Forelimb muscle (tissue), 1 donor: ENCODE data around the gene RCOR1. TPM values are rescaled to one million over a fixed set of nuclear protein-coding genes. Genes with fewer than 3 reads are reported as not detected.
"Not testable (repeated sequence)": the region's sequence is repeated elsewhere in the genome, so short reads cannot be mapped to it uniquely, and the experiment has no call there.

Experiments used
- DNase-seq: peaks from one replicate; pipeline ENCODE4 v3.0.0-alpha.2; 2013; ENCODE audit warnings: low read depth
- polyA plus RNA-seq: library from polyadenylated mRNA; unstranded; fragments of 120-200 nt; gene quantifications from one replicate; pipeline ENCODE4 v1.2.1, GENCODE V29; 2013; ENCODE audit not compliant: insufficient read length

The RCOR1 gene
- polyA plus RNA-seq, 1 donor, result 23.6 TPM

DNA sequence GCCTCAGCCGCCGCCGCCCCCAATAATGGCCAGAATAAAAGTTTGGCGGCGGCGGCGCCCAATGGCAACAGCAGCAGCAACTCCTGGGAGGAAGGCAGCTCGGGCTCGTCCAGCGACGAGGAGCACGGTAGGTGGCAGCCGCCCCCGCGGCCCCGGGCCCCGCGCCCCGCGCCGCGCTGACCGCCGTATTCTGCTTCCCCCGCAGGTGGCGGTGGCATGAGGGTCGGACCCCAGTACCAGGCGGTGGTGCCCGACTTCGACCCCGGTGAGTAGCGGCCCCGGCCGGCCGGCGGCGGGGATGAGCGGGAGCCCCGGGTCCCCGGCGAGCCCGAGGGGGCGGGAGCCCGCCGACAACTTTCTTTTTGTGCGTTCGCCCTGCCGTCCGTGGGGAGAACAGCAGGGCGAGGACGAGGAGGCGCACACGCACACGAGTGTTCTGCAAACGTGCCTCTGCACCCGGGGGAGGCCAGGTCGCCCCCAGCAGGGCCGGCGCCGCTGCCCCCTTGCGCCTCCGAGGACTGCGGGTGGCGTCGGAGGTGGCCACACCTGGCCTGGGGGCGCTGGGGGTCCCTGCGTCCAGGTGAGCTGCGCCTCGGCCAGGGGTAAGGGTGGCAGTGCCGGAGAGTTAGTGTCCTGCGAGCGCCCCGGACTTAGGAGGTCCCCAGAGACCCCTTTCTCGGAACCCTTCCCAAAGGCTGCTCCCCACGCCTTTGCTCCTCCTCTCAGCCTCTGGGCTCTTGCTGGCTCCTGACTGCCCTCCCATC lies 794 bp downstream of the RCOR1 start:
- DNase-seq, result no peak

DNA sequence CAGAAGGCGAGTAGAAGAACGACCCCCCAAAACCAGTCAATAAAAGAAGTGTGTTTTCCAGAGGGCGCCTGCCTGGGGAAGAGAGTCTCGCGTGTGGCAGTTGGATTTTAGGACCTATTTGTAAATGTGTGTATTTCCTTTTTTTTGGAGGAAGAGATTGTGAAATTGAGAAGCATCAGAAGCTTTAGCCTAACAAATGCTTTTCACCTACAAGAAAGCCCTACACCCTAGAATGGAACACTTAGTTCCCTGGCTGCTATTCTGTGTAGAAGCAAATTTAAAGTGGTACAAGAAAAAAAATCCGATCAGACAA lies 1.3 kb downstream of the RCOR1 start:
- DNase-seq, result no peak

DNA sequence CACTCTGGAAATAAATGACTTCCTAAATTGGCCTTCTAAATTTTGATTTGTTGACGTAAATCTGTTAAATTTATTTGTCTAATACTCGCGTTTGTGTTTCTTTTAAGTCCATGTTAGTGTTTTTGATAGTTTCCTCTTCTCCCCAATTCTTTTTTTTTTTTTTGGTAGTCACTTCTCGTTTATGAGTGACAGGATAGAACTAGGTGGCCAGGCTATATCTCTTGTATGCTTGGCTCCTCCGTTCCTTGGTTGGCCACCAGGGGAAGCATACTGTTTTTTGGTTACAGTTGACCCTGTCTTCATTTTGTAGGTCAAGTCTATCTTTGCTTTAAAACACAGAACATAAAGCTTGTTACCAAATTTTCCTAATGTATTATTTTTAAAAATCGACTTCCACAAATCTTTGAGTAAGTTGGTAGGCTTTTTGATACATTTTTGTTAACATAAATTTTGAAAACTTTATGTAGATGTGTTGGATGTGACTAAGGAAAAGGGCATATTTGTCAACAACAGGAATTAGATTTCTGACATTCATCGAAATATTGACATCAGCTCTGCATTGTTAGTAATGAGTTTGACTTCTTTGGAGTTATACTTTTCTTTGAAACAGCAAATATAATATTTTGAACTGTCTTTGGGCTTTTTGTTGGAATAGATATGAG lies 2.2 kb downstream of the RCOR1 start:
- DNase-seq, result no peak

DNA sequence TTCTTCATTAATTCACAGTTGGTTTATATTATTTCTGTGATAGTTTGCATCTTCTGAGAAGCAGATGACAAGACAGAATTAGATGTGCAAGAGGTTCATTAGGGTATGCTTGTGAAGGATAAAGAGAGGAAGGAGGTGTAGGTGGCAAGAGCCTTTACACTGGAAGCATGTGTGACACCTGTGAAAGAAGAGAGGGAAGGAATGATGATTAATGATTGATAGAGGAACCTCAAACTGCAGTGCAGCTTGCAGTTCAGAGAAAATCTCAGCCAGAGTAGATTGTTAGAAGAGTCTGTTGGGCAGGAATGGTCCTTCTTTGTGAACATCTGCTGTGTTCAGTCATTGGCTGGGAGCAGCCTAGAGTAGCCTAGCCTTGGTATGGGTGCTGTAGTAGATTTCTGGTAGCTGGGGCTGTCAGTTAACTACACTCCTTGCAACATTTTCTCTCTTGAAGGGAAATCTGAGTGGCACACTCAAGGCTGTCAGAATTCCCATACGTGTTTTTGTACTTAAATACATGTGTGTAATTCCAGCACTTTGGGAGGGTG lies 9.0 kb downstream of the RCOR1 start:
- no peak for DNase-seq

DNA sequence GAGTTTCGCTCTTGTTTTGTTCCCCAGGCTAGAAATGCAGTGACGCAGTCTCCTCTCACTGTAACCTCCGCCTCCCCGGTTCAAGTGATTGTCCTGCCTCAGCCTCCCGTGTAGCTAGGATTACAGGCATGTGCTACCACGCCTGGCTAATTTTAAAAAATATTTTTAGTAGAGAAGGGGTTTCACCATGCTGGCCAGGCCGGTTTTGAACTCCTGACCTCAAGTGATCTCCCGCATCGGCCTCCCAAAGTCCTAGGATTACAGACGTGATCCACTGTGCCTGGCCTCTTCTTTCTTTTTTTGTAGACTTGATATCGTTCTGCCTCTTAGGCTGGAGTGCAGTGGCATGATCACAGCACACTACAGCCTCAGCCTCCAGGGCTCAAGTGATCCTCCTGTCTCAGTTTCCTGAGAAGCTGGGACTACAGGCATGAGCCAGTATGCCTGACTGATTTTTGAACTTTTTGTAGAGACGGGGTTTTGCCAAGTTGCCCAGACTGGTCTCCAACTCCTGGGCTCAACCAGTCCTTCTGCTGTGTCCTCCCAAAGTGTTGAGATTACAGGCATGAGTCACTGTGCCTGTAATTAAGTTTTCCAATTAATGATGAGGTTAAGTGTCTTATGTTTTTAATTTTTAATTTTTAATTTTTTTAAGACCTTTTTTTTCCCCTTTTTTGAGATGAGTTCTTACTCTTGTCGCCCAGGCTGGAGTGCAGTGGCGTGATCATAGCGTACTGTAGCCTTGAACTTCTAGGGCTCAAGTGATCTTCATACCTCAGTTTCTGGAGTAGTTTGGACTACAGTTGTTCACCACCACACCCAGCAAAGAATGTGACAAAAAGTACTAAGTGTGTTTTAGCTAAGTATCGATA lies 10.2 kb downstream of the RCOR1 start:
- no peak for DNase-seq

DNA sequence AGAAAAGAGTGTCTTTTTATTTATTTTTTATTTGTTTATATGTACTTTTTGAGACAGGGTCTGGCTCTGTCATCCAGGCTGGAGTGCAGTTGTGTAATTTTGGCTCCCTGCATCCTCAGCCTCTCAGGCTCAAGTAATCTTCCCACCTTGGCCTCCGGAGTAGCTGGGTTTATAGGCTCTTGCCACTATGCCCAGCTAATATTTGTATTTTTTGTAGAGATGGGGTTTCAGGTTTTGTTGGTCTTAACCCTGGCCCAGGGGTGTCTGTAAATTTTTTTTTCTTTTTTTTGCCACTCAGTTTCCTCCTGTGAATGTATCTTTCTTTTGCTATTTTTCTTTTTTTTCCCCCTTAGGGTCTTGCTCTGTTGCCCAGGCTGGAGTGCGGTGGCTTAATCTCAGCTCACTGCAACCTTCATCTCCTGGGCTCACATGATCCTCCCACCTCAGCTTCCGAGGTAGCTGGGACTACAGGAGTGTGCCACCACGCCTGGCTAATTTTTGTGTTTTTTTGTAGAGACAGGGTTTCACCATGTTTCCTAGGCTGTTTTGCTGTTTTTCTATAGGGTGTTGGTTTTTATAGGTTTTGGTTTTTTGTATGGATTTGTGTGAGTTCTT lies 11.0 kb downstream of the RCOR1 start:
- DNase-seq, result no peak

DNA sequence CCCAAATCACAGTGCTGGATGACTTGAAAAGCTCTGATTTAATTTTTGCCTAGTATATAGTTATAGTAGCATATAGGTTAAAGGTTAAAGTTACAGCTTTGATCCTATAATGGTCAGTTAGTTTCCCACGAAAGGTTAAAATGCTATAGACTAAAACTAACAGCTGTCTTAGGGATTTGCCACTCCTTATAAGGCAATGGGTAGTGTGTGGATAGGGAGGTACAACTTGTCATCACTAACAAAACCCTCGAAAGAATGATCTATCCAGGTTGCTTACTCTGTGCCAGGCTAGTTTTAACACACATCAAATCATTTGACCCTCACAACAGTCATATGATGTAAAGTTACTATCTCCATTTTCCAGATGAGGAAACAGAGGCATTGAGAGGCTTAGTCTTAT lies 11.7 kb downstream of the RCOR1 start:
- no peak for DNase-seq

DNA sequence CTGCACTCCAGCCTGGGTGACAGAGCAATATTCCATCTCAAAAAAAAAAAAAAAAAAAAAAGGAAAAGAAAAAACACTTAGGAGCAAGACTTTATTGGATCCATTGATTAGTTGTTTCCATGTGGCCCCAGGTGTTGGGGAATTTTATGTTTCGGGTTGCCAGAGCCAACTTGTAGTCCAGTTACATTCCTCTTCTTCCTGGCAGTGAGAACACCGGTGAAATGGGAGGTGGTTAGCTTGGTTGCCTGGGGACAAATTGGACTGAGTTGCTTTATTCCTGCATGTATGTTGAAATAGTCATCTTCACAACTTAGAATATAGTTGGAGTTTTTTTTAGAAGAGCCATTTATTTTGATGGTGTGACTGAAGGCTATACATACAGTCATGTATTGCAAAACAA lies 12.6 kb downstream of the RCOR1 start:
- no peak for DNase-seq

DNA sequence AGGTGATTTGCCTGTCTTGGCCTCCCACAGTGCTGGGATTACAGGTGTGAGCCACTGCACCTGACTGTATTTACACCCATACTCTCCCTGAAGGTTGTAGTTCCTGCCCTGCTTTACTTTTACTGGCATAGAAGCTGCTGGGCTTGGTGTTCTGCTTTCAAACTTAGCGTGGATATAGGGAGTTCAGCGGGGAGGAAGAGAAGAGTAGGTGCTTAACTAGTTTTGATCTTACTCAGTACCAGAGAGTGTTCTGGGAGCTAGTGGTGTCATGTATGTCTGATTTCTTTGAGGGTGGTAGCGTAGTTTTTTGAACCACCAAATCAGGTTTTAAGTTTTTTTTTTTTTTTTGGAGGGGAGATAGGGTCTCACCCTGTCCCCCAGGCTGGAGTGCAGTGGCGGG lies 13.8 kb downstream of the RCOR1 start:
- no peak for DNase-seq

DNA sequence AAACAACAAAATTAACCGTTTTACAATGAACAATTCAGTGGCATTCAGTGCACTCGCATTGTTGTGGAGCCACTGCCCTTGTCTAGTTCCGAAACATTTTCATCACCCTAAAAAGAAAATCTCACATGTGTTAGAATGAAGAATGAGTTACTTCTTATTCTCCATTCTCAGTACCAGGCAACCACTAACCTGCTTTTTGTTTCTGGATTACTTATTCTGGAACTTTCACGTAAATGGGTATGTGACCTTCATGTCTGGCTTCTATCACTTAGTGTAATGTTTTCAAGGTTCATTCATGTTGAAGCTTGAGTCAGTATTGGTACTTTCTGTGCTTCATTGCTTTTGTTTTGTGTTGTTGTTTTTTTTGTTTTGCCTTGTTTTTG lies 15.6 kb downstream of the RCOR1 start:
- no peak for DNase-seq

DNA sequence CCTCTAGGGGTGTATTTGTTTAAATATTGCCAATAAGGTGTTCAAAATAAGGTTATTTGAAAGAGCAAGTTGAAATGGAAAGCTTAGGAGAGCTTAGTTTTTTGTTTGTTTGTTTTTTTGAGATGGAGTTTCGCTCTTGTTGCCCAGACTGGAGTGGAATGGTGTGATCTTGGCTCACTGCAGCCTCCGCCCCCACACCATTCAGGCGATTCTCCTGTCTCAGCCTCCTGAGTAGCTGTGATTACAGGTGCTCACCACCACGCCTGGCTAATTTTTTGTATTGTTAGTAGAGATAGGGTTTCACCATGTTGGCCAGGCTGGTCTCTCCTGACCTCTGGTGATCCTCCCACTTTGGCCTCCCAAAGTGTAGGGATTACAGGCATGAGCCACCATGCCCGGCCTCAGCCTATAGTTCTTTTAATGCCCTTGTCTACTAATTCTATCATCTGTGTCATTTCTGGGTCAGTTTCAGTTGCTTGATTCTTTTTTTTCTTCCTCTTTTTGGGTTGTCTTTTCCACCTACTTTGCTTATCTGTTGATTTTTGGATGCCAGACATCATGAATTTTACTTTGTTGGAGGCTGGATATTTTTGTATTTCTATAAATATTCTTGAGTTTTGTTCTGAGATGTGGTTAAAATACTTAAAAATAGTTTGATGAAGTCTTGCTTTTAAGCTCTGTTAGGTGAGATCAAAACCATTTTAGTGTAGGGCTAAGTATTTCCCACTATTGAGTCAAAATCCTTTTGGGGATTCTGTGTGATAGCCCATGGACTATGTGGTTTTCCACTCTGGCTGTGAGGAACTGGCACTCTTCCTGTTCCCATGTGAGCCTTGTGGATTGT lies 18.7 kb downstream of the RCOR1 start:
- DNase-seq, result no peak

DNA sequence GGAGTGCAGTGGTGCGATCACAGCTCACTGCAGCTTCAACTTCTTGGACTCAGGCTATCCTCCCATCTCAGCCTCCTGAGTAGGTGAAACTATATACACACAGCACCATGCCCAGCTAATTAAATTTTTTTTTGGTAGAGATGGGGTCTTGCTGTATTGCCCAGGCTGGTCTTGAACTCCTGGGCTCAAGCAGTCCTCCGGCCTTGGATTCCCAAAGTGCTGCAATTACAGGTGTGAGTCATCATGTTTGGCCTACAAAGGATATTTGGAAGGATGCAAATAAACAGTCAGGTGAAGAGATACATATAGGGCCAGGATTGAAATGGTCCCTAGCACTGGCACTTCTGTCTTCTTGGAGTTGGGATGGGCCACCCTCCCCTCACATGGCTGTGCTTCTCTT lies 23.9 kb downstream of the RCOR1 start:
- no peak for DNase-seq

DNA sequence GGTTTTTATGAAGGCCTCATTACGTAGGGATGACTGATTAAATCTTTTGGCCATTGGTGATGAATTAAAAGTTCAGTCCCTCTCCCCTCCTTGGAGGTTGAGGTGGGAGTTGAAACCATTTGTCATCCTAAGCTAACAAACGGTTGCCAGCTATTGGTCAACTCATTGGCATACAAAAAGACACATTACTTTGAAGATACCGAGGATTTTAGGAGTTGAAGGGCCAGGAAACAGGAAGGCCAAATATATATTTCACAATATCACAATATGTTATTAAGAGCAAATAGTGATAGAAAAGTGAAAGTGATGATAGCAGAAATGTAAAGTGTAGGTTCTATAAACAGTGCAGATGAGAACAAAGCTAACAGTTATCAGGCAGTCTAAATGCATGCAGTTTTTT lies 24.4 kb downstream of the RCOR1 start:
- DNase-seq, result no peak

DNA sequence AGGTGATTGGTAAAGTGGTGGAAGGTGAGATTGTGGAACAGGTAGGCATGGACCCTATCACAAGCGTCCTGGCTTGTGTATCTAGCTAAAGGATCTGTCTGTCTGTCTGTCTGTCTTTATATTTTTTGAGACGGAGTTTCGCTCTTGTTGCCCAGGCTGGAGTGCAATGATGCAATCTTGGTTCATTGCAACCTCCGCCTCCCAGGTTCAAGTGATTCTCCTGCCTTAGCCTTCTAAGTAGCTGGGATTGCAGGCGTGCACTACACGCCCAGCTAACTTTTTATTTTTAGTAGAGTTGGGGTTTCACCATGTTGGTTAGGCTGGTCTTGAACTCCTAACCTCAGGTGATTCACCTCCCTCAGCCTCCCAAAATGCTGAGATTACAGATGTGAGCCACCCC lies 26.6 kb downstream of the RCOR1 start:
- not testable (repeated sequence) for DNase-seq

DNA sequence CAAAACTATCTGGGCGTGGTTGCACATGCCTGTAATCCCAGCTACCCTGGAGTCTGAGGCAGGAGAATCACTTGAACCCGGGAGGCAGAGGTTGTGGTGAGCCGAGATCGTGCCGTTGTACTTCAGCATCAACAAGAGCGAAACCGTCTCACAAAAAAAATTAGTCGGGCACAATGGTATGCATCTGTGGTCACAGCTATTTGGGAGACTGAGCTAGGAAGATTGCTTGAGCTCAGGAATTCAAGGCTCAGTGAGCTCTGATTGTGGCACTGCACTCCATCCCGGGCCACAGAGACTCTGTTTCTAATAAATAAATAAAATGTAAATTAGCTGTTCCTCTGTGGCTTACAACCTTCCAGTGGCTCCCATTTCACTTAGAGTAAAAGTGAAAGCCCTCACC lies 28.0 kb downstream of the RCOR1 start:
- no peak for DNase-seq

DNA sequence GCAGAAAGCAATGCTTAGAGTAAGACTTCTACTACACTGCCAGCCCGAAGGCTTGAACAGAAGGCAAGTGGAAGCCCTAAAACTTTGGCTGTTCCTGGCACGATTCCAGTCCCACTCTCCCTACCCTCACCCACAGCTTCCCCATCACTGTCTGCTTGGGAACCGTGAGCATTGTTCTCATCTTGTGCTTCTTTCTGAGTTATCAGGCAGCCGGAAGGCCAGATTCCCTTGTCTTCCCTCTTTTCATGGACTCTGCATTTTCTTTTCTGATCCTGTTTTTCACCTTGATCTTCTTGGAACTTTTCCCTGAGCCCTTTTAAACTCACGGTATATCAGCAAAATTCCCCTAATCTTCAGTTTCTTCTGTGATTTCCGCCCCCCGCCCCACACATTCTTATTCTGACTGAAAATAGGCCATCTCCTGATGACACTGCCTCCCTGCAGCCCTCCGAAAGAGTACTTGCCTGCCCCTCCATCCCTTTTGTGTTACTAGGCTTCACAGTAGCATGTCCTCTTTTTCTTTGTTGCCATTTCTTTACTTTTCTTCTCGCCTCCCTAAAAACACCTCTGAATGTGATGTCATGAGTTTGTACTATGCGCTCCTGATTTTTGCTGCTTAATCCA lies 29.9 kb downstream of the RCOR1 start:
- no peak for DNase-seq

DNA sequence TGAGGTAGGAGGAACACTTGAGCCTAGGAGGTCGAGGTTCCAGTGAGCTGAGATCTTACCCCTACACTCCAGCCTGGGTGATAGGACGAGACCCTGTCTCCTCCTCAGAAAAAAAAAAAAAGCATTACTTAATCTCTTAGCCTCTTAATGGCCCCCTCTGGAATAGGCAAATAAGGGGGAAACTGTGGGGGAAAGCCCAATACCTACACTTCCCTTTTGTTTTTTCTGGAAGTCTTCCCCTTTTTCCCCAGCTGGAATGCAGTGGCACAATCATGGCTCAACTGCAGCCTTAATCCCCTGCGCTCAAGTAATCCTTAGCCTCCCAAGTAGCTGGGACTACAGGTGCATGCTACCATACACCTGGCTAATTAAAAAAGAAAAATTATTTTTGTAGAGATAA lies 32.2 kb downstream of the RCOR1 start:
- DNase-seq, result no peak

DNA sequence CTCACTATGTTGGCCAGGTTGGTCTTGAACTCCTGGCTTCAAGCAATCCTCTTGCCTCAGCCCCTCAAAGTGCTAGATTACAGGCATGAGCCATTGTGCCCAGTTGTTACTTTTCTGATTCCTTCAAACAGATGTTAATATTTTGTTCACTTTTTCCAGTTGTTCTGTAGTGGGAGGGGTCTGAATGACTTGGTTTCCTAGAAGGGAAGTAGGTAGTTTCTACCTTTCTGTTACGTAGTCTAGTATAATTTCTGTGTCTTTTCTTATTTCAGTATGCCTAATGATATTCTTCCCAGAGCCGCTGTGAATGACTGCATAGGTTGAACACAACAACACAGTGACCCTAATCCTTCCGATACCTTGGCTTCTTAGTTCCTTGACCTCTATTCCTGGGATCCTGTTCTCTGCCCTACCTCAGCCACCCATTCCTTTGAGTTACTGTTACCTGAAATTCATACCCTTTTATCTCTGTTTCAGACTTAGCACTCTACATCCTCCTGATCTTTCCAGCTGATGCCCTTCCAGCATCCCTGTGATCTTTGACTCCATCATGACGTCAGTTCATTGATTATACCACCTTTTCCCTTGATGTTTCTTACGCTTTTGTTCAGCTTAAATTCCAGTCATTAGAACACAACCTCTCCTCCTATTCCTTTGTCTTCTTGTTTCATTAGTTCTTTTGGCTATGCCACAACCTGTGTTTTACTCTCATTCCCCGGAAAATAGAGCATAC lies 33.3 kb downstream of the RCOR1 start:
- no peak for DNase-seq

DNA sequence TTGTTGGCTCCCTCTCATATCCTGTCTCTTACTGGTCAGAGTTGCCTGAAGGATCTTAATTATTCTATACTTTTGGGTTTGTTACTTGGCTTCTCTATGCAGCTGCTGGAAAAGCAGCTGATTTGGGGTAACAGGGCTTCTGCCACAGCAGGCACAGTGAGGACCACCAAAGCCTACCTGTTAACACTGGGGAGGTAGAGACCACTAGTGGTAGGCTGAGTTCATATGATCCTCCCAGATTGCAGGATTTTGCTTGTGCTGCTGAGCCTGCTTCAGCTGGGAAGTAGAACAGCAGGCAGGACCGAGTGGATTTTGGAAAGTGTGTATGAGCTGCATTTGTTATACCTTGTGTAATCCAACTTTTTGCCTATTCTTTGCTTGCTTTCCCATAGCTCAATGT lies 34.1 kb downstream of the RCOR1 start:
- no peak for DNase-seq

DNA sequence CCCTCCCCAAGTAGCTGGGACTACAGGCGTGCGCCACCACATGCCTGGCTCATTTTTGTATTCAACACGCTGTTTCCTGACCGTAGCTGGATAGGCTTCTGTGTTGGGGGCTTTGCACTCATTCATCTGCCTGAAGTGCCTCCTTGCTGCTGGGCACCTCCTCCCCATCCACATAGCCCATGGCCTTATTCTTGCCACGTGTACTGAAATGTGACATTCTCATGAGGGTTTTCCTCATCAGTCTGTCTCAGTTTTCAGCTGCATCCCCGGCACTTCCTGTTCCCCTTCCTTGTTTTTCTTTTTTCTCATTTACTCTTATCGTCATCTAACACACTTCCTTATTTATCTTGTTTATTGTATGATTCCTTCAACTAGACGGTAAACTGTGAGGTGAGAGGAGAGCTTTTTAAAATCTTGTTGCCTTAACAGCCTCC lies 36.6 kb downstream of the RCOR1 start:
- DNase-seq, result no peak
